Liver (tissue), 9 donors: ENCODE results near the gene FANCI. TPM values are rescaled to one million over a fixed set of nuclear protein-coding genes. Genes with fewer than 3 reads are reported as not detected.

Experiments
- DNase-seq: peaks from one replicate; pipeline ENCODE4 v3.0.0-alpha.2; 2017; ENCODE audit warnings: low spot score
- H3K27ac ChIP-seq, 2 donors: one replicate each; pipeline ENCODE4 v1.7.0; 2013; ENCODE audit warnings: inconsistent platforms in 2 of 2, low read length in 2 of 2, control low read depth in 1 of 2, low read depth in 1 of 2, mild to moderate bottlenecking in 1 of 2
- H3K27me3 ChIP-seq, 4 donors: one replicate each; pipeline versions ENCODE4 v1.6.1 to v1.7.0; 2013; ENCODE audit warnings: low read length in 3 of 4, inconsistent platforms in 1 of 4, mild to moderate bottlenecking in 1 of 4, moderate library complexity in 1 of 4; ENCODE audit not compliant: control insufficient read depth in 4 of 4, insufficient read depth in 4 of 4
- H3K36me3 ChIP-seq, 4 donors: one replicate each; pipeline versions ENCODE4 v1.6.1 to v1.7.0; 2013; ENCODE audit warnings: low read length in 3 of 4, mild to moderate bottlenecking in 3 of 4, low read depth in 1 of 4, moderate library complexity in 1 of 4; ENCODE audit not compliant: control insufficient read depth in 4 of 4, insufficient read depth in 3 of 4
- H3K4me1 ChIP-seq, 4 donors: one replicate each; pipeline versions ENCODE4 v1.6.1 to v1.7.0; 2013; ENCODE audit warnings: low read length in 3 of 4, mild to moderate bottlenecking in 3 of 4, moderate library complexity in 1 of 4; ENCODE audit not compliant: control insufficient read depth in 4 of 4, insufficient read depth in 4 of 4
- H3K4me3 ChIP-seq, 3 donors: one replicate each; pipeline versions ENCODE4 v1.6.1 to v1.7.0; 2013; ENCODE audit warnings: low read length in 3 of 3, control low read depth in 1 of 3, low read depth in 1 of 3, mild to moderate bottlenecking in 1 of 3
- H3K9ac ChIP-seq, 2 donors: one replicate each; pipeline ENCODE4 v1.7.0; 2013; ENCODE audit warnings: low read length in 2 of 2, mild to moderate bottlenecking in 2 of 2, moderate library complexity in 2 of 2, control low read depth in 1 of 2, low read depth in 1 of 2
- H3K9me3 ChIP-seq, 4 donors: one replicate each; pipeline versions ENCODE4 v1.6.1 to v1.7.0; 2013; ENCODE audit warnings: low read length in 3 of 4; ENCODE audit not compliant: control insufficient read depth in 4 of 4
- EGR1 ChIP-seq, 2 donors: IDR thresholded peaks; 2 replicates each; pipeline ENCODE4 v1.6.1; 2016 to 2018; ENCODE audit warnings: antibody characterized with exemption in 2 of 2, low read depth in 2 of 2
- FOXA1 ChIP-seq: IDR thresholded peaks from 2 replicates; pipeline ENCODE4 v1.6.1; 2016; ENCODE audit warnings: antibody characterized with exemption
- FOXA2 ChIP-seq: IDR thresholded peaks from 2 replicates; pipeline ENCODE4 v1.6.1; 2016; ENCODE audit warnings: antibody characterized with exemption
- GABPA ChIP-seq, 2 donors: IDR thresholded peaks in 1 of 2; conservative IDR thresholded peaks in 1 of 2; 2 replicates each; pipeline ENCODE4 v1.6.1; 2016; ENCODE audit warnings: antibody characterized with exemption in 2 of 2, mild to moderate bottlenecking in 1 of 2, moderate library complexity in 1 of 2
- HNF4A ChIP-seq, 2 donors: conservative IDR thresholded peaks; 2 replicates each; pipeline ENCODE4 v1.6.1; 2016; ENCODE audit warnings: antibody characterized with exemption in 2 of 2, mild to moderate bottlenecking in 2 of 2
- HNF4G ChIP-seq: IDR thresholded peaks from 2 replicates; pipeline ENCODE4 v1.6.1; 2016; ENCODE audit warnings: antibody characterized with exemption
- JUND ChIP-seq, 2 donors: IDR thresholded peaks; 2 replicates each; pipeline ENCODE4 v1.6.1; 2016; ENCODE audit warnings: antibody characterized with exemption in 2 of 2
- NR2F2 ChIP-seq: IDR thresholded peaks from 2 replicates; pipeline ENCODE4 v1.6.1; 2016; ENCODE audit warnings: antibody characterized with exemption
- RAD21 ChIP-seq, 2 donors: IDR thresholded peaks; 2 replicates each; pipeline ENCODE4 v1.6.1; 2016; ENCODE audit warnings: antibody characterized with exemption in 2 of 2, mild to moderate bottlenecking in 2 of 2
- RXRA ChIP-seq, 2 donors: IDR thresholded peaks; 2 replicates each; pipeline ENCODE4 v1.6.1; 2017 to 2018; ENCODE audit warnings: antibody characterized with exemption in 2 of 2, mild to moderate bottlenecking in 1 of 2
- SP1 ChIP-seq: IDR thresholded peaks from 2 replicates; pipeline ENCODE4 v1.6.1; 2018; ENCODE audit warnings: antibody characterized with exemption, mild to moderate bottlenecking
- TAF1 ChIP-seq: conservative IDR thresholded peaks from 2 replicates; pipeline ENCODE4 v1.6.1; 2016; ENCODE audit warnings: antibody characterized with exemption, mild to moderate bottlenecking
- YY1 ChIP-seq: IDR thresholded peaks from 2 replicates; pipeline ENCODE4 v1.6.1; 2016; ENCODE audit warnings: antibody characterized with exemption, mild to moderate bottlenecking
- whole genome bisulfite sequencing: extraction: QIAGEN DNeasy Blood & Tissue Kit; methylation state at CpG from one replicate; pipeline ENCODE4 v1.1.7; 2013; 5-methylcytosine and 5-hydroxymethylcytosine counted together
- polyA plus RNA-seq, 2 donors: library from polyadenylated mRNA; stranded (reverse) in 1 of 2; unstranded in 1 of 2; fragments of 200-250 nt in 1 of 2; fragments of >200 nt in 1 of 2; fragmentation: Nextera tagmentation in 1 of 2; extraction: Ambion mirVana in 1 of 2; gene quantifications; one replicate each; pipeline versions ENCODE4 v1.2.1 to v1.2.3, GENCODE V29; 2013 to 2015
- total RNA-seq, 2 donors: library from RNA; depleted of rRNA; stranded (reverse); fragments of >200 nt; gene quantifications; one replicate each; pipeline ENCODE4 v1.2.3, GENCODE V29; 2014
- TF ChIP-seq, protein P1 (sequence below): IDR thresholded peaks from 2 replicates; pipeline ENCODE4 v1.6.1; 2016; ENCODE audit warnings: antibody characterized with exemption
- TF ChIP-seq, protein P2 (sequence below): IDR thresholded peaks from 2 replicates; pipeline ENCODE4 v1.6.1; 2016; ENCODE audit warnings: antibody characterized with exemption
- TF ChIP-seq, protein P3 (sequence below): fragments of 150-350 bp; IDR thresholded peaks from 2 replicates; pipeline ENCODE4 v1.5.1; 2017; ENCODE audit warnings: improper control_type of control experiment, low read depth, low read length; ENCODE audit not compliant: missing input control
- TF ChIP-seq, protein P4 (sequence below): IDR thresholded peaks from 2 replicates; pipeline ENCODE4 v1.6.1; 2016; ENCODE audit warnings: antibody characterized with exemption, mild to moderate bottlenecking
- donor health status: healthy.
- donor health status: healthy.
- donor health status: healthy.
- donor health status: healthy.
- donor health status: healthy.

The FANCI gene
- total and polyA plus RNA-seq, 4 donors = 1.7 to 41.9 (median 2.3) TPM

DNA sequence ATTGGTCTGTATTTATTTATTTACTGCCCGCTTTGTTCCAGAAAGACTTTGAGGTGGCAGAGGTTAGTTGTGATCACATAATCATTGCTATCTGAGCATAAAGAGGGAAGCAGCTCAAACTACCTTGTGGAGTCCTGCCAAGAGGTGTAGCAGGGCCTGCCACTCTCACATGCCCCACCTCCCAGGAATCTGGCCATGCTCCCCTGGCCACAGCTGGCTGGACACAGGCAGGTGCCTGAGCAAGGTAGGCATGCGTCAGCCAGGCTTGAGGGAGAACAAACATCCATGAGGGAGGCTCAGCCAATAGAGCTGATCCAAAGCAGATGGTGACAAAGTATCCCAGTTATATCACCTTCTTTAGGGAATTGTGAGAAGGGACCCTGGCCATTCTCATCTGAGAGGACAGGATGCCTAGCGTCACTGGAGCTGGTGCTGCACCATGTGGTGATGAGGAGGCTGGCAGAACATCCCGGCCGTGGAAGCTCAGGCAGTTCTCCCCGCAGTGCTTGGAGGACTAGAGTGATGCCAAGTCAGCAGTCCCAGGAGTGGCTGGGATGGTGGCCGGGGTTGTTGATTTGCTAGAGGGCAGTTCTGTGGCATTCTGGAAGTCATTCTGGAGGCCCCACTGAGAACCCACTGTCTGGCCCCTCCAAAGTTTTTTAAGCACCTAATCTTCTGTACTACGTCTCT lies 97.7 kb downstream of the FANCI start:
- Histone ChIP-seq H3K4me1 (no peaks in the 10 kb centered on the region), H3K9ac (no peak overlapping the region), H3K36me3 (no peaks in the 10 kb centered on the region), H3K4me3 (no peak overlapping the region), H3K27ac (no peak overlapping the region), H3K27me3 (no peaks in the 10 kb centered on the region), H3K9me3 (no peaks in the 10 kb centered on the region)
- TF ChIP-seq, protein P1, sequence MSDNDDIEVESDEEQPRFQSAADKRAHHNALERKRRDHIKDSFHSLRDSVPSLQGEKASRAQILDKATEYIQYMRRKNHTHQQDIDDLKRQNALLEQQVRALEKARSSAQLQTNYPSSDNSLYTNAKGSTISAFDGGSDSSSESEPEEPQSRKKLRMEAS = no peak
- TF ChIP-seq FOXA2 (no peak), GABPA (IDR thresholded peaks at IDR 0.05 in 1 of 2, conservative IDR thresholded peaks at IDR 0.05 in 1 of 2) (no peak), HNF4G (no peak), FOXA1 (no peak), EGR1 (IDR thresholded peaks at IDR 0.05; ENCODE audit: low read depth in 2 of 2) (no peak), SP1 (no peak), TAF1 (no peak), JUND (IDR thresholded peaks at IDR 0.05) (no peak)
- TF ChIP-seq, protein P2, sequence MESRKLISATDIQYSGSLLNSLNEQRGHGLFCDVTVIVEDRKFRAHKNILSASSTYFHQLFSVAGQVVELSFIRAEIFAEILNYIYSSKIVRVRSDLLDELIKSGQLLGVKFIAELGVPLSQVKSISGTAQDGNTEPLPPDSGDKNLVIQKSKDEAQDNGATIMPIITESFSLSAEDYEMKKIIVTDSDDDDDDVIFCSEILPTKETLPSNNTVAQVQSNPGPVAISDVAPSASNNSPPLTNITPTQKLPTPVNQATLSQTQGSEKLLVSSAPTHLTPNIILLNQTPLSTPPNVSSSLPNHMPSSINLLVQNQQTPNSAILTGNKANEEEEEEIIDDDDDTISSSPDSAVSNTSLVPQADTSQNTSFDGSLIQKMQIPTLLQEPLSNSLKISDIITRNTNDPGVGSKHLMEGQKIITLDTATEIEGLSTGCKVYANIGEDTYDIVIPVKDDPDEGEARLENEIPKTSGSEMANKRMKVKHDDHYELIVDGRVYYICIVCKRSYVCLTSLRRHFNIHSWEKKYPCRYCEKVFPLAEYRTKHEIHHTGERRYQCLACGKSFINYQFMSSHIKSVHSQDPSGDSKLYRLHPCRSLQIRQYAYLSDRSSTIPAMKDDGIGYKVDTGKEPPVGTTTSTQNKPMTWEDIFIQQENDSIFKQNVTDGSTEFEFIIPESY = no peak
- 81% methylated on average over 8 of the region's 8 CpGs for WGBS
- DNase-seq = no peak

DNA sequence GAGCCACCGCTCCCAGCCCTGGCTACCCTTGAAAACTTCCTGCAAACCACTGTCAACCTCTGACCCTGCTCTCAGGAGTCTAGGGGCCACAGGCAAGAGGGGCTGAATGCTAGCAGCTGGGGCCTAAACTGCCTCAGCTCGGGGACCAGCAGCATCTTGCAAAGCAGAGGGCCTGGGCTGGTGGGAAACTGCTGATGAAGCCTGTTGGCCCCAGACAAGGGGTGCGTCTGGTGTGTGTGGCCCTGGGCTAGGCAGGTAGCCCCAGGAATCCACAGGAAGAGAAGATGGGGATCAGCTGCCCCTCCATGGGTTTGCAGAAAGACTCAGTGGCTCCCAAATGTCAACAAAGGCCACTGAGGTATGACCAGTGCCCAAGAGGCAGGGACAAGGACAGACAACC lies 99.1 kb downstream of the FANCI start:
- DNase-seq = no peak
- 91% methylated on average over 3 of the region's 3 CpGs for WGBS
- no peak overlapping the region for H3K27ac ChIP-seq
- H3K4me1 ChIP-seq = no peaks in the 10 kb centered on the region
- TF ChIP-seq FOXA2 (no peak), RXRA (IDR thresholded peaks at IDR 0.05) (no peak), YY1 (no peak), RAD21 (IDR thresholded peaks at IDR 0.05) (no peak), HNF4A (conservative IDR thresholded peaks at IDR 0.05) (no peak), SP1 (no peak), EGR1 (IDR thresholded peaks at IDR 0.05; ENCODE audit: low read depth in 2 of 2) (no peak), NR2F2 (no peak), GABPA (IDR thresholded peaks at IDR 0.05 in 1 of 2, conservative IDR thresholded peaks at IDR 0.05 in 1 of 2) (no peak)
- TF ChIP-seq, protein P3, sequence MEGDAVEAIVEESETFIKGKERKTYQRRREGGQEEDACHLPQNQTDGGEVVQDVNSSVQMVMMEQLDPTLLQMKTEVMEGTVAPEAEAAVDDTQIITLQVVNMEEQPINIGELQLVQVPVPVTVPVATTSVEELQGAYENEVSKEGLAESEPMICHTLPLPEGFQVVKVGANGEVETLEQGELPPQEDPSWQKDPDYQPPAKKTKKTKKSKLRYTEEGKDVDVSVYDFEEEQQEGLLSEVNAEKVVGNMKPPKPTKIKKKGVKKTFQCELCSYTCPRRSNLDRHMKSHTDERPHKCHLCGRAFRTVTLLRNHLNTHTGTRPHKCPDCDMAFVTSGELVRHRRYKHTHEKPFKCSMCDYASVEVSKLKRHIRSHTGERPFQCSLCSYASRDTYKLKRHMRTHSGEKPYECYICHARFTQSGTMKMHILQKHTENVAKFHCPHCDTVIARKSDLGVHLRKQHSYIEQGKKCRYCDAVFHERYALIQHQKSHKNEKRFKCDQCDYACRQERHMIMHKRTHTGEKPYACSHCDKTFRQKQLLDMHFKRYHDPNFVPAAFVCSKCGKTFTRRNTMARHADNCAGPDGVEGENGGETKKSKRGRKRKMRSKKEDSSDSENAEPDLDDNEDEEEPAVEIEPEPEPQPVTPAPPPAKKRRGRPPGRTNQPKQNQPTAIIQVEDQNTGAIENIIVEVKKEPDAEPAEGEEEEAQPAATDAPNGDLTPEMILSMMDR = no peak
- TF ChIP-seq, protein P2 = no peak
- TF ChIP-seq, protein P1 = no peak
- TF ChIP-seq, protein P4, sequence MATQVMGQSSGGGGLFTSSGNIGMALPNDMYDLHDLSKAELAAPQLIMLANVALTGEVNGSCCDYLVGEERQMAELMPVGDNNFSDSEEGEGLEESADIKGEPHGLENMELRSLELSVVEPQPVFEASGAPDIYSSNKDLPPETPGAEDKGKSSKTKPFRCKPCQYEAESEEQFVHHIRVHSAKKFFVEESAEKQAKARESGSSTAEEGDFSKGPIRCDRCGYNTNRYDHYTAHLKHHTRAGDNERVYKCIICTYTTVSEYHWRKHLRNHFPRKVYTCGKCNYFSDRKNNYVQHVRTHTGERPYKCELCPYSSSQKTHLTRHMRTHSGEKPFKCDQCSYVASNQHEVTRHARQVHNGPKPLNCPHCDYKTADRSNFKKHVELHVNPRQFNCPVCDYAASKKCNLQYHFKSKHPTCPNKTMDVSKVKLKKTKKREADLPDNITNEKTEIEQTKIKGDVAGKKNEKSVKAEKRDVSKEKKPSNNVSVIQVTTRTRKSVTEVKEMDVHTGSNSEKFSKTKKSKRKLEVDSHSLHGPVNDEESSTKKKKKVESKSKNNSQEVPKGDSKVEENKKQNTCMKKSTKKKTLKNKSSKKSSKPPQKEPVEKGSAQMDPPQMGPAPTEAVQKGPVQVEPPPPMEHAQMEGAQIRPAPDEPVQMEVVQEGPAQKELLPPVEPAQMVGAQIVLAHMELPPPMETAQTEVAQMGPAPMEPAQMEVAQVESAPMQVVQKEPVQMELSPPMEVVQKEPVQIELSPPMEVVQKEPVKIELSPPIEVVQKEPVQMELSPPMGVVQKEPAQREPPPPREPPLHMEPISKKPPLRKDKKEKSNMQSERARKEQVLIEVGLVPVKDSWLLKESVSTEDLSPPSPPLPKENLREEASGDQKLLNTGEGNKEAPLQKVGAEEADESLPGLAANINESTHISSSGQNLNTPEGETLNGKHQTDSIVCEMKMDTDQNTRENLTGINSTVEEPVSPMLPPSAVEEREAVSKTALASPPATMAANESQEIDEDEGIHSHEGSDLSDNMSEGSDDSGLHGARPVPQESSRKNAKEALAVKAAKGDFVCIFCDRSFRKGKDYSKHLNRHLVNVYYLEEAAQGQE = no peak
- H3K4me3 ChIP-seq = no peak overlapping the region
- no peaks in the 10 kb centered on the region for H3K9me3 ChIP-seq
- no peak overlapping the region for H3K9ac ChIP-seq
- H3K36me3 ChIP-seq = no peaks in the 10 kb centered on the region
- no peaks in the 10 kb centered on the region for H3K27me3 ChIP-seq
